Nasal cavity respiratory epithelium epithelial cell of viscerocranial mucosa (primary cell): Measurements from ENCODE around the gene SHROOM1. TPM values are rescaled to one million over a fixed set of nuclear protein-coding genes. Genes with fewer than 3 reads are reported as not detected.

Source experiments
- total RNA-seq: library from RNA; depleted of rRNA; stranded (reverse); fragments of >200 nt; gene quantifications from 2 replicates; pipeline ENCODE4 v1.2.3, GENCODE V29; 2014

SHROOM1 gene
- 0.68 and 3.1 TPM in 2 replicates for total RNA-seq

DNA sequence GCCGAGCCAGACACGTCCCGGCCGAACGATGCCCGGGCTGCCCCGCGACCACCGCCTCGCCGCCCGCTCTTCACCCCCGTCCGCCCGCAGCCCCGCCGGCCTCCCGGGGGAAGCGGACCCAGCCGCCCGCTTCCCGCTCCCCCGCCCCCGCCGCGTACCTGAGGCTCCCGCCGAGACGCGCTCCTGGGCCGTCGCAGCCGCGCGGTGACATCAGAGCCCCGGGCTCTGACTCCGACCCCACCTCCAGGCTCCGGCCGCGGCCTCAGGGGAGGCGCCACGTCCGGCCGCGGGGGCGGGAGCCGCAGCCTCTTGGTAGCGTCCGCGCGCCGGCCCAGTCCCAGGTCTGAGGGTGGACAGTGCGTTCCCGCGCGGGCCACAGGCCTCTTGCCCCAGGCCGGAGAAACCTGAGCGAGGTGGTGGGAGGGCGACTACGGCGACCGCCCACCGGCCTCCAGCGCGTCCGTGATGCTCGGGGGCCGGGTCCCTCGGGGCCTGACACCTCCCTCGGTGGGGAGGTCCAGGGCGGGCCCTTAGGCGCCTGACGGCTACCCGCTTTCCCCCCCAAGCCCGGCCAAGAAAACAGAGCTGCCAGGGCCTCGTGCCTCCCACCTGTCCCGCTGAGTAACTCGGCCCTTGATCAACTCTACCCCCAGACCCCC lies at the start of gene SHROOM1:
TSS of gene SHROOM1 (minus strand) at position 212 of the 659 bp plus-strand sequence. CDS start 4,507 bp downstream, outside the sequence.

GRCh38 chr5:132873119-132873929 lies 42.9 kb upstream of the SHROOM1 start, which contains the start of gene LEAP2:
Gene LEAP2 (plus strand): TSS chr5:132873668. CDS start chr5:132873695, 27 bp downstream.

GRCh38 chr5:132866342-132867045 lies 36.0 kb upstream of the SHROOM1 start, which contains the start of the genes GDF9 and UQCRQ:
Gene GDF9 (minus strand): TSS chr5:132866469. CDS start chr5:132864533, 1,936 bp downstream.
Gene UQCRQ (plus strand): TSS chr5:132866642. CDS start chr5:132866882, 240 bp downstream.

DNA sequence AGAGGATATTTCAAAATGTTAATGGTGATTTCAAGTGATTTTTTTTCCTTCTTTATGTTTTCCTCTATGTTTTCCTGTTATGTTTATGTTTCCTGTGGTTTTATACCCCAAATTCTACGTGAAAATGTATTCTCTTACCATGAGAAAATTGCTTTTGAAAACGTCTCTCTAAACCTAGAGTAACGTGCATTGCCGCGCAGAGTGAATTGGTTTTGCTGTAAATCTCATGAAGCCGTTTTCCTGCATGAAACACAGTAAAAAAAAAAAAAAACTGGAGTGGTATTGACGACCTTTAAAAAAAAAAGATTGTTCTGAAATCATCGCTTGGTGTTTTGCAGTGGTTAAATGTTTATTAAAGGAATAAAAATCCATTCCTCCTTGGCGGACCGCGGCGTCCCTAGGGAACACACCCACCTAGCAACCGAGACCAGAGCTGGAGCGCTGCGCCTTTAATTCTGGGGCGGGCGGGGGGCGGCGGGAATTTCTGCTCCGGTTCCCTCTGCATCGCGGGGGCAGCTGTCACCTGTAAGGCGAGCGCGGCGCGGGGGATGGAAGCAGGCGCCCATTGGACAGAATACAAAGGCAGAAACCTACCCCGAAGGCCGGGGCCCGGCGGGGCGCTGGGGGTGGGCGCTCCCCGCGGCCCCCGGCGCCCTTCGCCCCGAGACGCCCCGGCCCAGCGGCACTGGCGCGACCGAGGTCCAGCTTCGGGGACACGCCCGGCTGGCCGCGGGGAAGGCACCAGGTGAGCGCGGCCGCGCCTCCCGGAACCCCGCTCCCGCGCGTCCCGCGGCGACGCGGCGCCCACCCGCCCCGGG lies 17.5 kb downstream of the SHROOM1 start, which contains the start of gene SOWAHA:
TSS of gene SOWAHA (plus strand) at position 522 of the 818 bp plus-strand sequence. CDS start 320 bp downstream, outside the sequence.

DNA sequence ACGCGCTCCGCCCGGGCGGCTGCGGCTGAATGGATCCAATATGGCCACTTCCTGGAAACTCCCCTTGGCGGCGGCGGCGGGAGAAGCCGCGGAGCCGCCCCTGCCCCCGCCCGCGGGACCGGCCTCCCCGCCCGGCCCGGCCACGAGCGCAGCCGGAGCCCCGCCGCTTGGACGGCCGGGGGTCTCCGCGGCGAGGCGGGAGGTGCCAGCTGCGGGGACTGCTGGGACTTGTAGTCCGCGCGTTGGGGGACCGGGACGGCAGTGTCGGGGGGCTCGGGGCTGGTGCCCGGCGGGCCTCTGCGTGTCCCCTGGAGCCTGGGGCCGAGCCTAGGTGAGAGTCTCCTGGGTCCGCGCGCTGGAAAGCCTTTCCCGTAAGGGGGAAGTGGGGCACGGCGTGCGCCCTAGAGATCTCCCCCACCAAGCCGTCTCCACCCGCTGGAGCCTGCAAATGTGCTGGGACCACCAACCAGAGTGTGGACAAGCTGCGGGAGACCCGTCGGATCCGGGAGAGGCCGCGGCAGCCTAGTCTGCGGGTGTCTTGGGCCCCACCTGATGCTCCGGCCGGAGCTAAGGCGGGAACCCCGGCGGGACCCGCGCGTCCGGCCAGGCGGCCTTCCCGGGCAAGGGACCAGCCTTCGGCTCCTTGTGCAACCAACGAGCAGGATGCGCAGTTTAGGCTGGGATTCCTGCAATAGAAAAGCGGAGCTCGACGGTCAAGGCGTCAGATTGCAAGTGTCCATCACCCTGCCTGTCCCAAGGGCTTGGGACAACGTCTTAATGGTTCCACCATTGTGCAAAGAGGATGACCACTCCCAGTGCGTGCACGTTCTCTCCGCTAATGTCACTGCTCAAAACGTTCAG lies 53.0 kb downstream of the SHROOM1 start, which contains the start of gene SEPTIN8:
TSS of gene SEPTIN8 (minus strand) at position 31 of the 861 bp plus-strand sequence. CDS start 102 bp downstream, outside the sequence.

Other genes with a start within 250 kb of the SHROOM1 start
- gene IL13, start 172.5 kb downstream of the SHROOM1 start, total RNA-seq = not detected in 2 replicates
- gene IL4, start 156.7 kb downstream of the SHROOM1 start, total RNA-seq = not detected in 2 replicates
- gene KIF3A, start 93.1 kb downstream of the SHROOM1 start, total RNA-seq = 10.6 and 14.4 TPM in 2 replicates
- 0.28 TPM in 1 of 2 replicates, not detected in the other for gene CCNI2, start 83.2 kb downstream of the SHROOM1 start, total RNA-seq
- 20.5 and 43.4 TPM in 2 replicates for gene SEPTIN8, start 53.4 kb downstream of the SHROOM1 start, total RNA-seq
- gene SOWAHA, start 17.3 kb downstream of the SHROOM1 start, total RNA-seq = not detected in 2 replicates
- 0.34 and 0.57 TPM in 2 replicates for gene GDF9, start 35.8 kb upstream of the SHROOM1 start, total RNA-seq
- 67.3 and 107 TPM in 2 replicates for gene UQCRQ, start 36.0 kb upstream of the SHROOM1 start, total RNA-seq
- gene LEAP2, start 43.0 kb upstream of the SHROOM1 start, total RNA-seq = under 0.01 and 0.28 TPM in 2 replicates
- 49.6 and 94.7 TPM in 2 replicates for gene AFF4, start 133.0 kb upstream of the SHROOM1 start, total RNA-seq
- gene ZCCHC10, start 195.9 kb upstream of the SHROOM1 start, total RNA-seq = 14.4 and 15.4 TPM in 2 replicates
- 178 and 215 TPM in 2 replicates for gene HSPA4, start 221.4 kb upstream of the SHROOM1 start, total RNA-seq